Activated CD8-positive, alpha-beta memory T cell treated with anti-CD3 and anti-CD28 coated beads for 24 hours (primary cell): ENCODE measurements around the gene ZNF213.
A peak's percentile ranks its signal among the peaks of the same experiment; 100 is the strongest.

Experiments used
- DNase-seq: peaks from one replicate; pipeline ENCODE4 v3.0.0-alpha.2; 2020

Gene ZNF213

DNA sequence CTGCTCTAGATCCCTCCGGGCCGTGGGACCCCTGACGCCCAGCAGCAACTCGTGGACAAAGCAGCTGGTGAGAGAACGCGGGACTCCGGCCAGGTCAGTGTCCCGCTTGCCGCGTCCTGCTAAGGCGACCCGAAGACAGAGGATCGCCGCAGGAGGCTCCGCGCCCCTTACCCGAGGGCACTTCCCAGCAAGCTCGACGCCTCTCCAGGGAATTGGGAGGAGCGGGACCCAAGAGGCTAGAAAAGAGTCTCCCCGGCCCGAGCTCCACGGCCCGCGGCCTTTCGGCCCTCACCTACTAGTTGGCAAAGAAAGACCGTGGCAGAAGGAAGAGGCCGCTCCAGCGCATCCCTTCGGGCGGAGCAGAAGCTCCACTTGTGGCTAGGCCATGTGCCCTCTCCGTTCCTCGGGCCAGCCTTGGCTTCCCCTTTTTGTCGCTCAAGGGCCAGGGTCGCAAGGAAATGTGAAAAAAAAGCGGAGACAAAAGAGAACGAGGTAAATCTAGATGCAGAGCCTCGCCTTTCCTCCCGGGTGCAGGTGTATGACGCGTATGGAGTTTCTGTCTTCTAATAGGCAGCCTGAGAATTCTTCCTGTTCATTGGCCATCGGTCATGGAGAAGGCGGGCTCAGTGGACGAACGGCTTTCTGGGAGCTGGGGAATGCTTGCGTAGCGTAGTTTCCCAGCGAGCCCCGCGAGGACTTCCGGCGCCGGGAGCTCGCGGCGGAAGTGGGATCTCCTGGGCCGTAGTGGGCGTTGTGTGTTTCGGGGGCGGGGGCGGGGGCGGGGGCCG, at the start of gene ZNF213:
ZNF213 (plus strand) TSS at position 692 of the 788 bp plus-strand sequence. CDS start 2,252 bp downstream, outside the sequence.
- peak; percentile 91 for DNase-seq

DNA sequence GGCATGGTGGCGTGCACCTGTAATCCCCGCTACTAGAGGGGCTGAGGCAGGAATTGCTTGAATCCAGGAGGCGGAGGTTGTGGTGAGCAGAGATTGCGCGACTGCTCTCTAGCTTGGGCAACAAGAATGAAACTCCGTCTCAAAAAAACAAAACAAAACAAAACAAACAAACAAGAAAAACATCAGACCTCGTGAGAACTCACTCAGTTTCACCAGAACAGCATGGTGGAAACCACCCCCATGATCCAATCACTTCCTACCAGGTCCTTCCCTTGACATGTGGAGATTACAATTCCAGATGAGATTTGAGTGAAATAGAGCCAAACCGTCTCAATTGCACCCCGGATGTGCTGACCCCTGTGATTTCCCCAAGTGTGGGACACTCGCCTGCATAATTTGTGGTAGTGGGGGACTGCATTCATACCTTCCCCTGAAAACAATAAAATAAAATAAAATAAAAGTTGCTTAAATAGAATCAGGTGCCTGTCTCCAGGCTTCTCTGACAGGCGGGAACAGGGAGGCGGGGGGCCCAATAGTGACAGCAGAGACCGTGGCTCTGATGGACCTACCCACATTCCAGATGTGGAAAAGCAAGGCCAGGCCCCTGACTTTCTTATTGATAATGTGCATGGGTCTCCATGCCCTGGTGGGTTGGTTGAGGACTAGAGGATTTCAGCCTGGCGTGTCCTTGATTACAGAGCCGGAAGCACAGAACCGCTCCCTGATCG, 48.8 kb upstream of the ZNF213 start:
- no peak for DNase-seq

DNA sequence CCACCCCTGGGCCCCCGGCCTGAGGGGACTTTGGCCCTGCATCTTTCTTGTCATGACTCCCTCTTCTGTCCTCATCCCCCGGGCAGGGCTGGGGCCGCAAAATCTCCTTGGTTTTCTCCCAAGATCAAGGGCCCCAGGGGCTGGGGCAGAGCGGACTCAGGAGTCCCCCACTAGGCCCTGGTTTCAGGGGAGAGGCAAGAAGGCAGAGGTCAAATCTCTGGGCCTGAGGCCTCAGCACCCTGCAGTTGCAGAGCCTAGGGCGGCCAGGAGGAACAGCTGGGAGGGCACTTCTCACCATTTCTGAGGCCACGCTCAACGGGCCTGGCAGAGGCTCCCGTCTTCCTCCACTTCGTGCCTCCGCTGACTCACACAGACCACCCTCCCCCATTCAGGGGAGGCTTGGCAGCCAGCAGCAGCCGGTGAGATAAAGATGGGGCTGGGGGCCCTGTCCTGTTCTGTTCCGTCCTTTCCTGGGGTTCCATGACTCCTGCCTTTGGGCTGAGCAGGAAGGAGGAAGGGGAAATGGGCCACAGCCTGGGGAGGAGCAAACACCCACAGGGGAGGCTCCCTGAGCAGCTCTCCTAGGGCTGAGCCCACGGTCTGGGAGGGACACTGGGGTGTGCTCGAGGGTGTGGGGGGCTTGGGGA, 48.1 kb upstream of the ZNF213 start:
- no peak for DNase-seq

- DNase-seq: no peak
These were observed 47.3 kb upstream of the ZNF213 start for GRCh38 chr16:3087243-3088235.

- DNase-seq: no peak
These were observed 46.4 kb upstream of the ZNF213 start for GRCh38 chr16:3088450-3088849.

GRCh38 chr16:3088925-3089716, 45.7 kb upstream of the ZNF213 start:
- no peak for DNase-seq

GRCh38 chr16:3089717-3090592, 44.9 kb upstream of the ZNF213 start:
- no peak for DNase-seq

- DNase-seq: no peak
These were observed 43.3 kb upstream of the ZNF213 start for GRCh38 chr16:3091551-3091950.

GRCh38 chr16:3092501-3092941, 42.3 kb upstream of the ZNF213 start:
- DNase-seq: no peak

DNA sequence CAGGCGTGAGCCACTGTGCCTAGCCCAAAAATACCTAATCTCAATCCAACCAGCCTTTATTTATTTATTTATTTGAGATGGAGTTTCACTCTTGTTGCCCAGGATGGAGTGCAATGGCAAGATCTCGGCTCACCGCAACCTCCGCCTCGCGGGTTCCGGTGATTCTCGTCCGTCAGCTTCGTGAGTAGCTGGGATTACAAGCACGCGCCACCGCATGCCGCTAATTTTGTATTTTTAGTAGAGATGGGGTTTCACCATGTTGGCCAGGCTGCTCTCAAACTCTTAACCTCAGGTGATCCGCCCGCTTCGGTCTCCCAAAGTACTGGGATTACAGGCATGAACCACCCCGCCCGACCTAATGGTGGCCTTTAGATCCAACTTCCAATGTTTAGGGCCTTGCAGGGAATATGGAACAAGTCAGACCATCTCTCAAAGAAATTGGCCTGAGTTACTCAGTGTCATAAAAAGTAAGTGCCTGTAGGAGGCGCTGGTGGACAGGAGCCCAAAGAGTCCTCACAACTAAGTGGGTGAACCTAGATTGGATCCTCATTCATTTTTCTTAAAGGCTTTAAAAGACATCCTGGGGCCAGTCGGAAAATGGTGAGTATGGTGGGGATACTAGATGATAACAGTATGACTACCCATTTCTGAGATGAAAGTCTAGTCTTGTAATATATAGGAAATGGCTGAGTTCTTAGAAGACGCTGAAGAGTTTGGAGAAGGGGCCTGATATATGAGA, 40.4 kb upstream of the ZNF213 start:
- DNase-seq: peak; percentile 65

DNA sequence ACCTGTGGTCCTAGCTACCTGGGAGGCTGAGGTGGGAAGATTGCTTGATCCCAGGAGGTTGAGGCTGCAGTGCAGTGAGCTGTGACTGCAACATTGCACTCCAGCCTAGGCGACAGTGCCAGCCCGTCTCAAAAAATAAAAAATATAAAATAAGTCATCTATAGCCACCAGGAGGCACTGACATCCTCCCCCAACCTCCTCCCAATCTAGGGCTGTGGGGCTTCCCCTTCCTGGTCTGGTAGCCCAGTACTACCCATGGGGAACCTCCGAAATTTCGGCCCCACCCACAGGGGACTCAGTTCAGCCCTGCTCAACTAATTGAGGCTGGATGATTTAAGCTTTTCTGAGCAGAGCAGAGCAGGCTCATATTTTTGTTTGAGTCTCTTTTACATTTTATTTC, 39.0 kb upstream of the ZNF213 start:
- DNase-seq: peak; percentile 78

- DNase-seq: no peak
These were observed 38.5 kb upstream of the ZNF213 start for GRCh38 chr16:3096362-3096761.

DNA sequence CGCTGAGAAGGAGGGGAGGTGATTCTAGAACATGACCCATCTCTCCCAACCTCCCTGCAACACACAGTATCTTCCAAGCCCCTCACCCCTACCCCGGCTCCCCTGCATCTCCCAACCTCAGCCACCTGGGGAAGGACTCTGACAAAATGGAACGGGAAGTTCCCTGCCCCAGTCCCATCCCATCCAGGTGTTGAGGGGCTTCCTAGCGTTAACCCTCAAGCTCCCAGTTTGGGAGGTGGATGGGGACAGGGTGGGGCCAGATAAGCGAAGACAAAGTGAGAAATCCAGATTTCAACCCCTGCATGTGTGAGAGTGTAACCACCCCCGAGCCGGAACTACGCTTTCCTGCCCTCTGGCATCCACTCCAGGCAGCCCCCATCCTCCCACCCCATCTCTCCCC, 37.6 kb upstream of the ZNF213 start:
- DNase-seq: no peak

DNA sequence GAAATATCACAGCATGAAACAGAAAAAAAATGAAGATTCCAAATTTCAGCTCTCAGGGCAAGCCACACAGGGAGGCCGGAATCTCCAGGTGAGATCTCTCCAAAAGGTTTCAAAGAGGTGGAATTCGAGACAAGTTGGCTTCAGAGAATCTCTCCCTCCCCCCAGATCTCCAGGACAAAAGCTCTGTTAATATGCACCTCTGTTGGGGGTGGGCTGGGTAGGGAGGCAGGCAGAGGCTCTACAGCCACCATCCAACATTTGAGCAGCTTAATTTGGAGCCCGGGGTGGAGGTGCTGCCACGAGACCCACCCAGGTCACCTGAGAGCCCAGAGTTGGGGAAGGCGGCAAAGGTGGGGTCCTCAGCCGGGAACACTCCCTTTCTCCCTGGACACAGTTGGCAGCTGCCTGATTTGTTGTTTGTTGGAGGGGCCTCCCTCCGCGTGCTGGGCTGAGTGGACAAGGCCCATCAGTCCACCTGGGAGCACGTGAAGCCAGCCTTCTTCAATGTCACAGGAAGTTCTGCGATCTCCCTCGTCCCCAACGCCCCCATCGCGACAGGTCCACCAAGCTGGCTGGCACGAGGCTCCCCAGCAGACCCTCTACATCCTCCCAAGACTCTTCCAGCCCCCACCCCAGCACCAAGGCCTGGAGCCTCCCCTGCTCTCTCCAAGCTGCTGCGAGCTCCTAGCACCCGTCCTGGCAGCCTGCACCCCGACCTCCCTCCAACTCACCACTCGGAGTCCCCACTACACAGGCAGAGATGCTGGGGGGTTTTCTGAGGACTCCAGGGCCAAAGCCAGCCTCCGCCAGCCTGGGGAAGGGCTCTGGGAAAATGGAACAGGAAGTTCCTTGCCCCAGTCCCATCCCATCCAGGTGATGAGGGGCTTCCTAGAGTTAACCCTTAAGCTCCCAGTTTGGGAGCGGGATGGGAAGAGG, 36.1 kb upstream of the ZNF213 start, which contains the start of gene ZSCAN10:
ZSCAN10 (minus strand) TSS at position 836 of the 936 bp plus-strand sequence. CDS start 6,357 bp downstream, outside the sequence.
- no peak for DNase-seq

DNA sequence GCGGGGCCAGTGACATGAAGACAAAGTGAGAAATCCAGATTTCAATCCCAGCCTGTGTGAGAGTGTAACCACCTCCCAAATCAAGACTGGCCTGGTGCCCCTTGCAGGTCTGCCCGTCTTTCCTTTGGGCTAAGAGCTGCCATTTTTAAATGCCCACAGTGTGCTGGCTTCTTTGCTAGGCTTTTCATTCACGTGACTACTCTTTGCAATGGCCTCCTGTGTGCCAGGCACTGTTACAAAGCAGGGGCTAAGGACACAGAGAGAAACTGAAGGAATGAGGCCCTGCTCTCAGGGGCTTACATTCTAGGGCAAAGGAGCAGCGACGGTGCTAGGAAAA, 35.5 kb upstream of the ZNF213 start:
- DNase-seq: no peak

DNA sequence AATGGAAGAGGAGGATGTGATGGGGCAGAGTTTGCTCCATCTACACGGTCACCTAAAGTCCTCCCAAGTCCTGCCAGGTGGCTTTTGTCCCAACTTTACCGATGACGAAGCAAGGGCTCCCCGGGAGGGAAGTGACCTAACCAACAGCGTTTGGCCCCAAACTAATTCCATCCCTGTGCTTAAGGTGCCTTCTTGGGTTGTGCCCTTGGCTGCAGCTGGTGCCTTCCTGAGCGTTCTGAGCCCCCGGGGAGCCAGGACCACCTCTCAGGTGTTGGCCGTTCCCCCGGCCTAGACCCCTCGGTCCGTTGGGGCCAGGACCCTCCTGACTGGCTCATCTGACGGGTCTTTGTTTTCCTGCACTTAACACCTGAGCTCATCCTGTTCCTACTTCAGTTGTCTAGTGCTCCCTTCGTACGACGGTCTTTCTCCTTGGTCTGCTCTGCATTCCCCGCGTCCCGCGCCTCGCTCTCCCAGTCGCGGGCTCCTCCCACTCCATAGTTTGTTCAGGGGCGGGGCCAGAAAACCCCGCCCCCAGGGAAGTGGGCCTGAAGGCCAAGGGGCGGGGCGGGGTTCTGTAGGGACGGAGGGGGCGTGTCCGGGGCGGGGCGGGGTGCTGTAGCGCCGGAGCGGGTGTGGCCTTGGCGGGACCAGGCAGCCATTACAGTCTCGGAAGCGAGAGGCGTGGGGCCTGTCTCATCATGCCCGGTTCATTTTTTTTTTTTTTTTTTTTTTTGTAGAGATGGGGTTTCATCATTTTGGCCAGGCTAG, 34.9 kb upstream of the ZNF213 start:
- peak; percentile 94 for DNase-seq

DNA sequence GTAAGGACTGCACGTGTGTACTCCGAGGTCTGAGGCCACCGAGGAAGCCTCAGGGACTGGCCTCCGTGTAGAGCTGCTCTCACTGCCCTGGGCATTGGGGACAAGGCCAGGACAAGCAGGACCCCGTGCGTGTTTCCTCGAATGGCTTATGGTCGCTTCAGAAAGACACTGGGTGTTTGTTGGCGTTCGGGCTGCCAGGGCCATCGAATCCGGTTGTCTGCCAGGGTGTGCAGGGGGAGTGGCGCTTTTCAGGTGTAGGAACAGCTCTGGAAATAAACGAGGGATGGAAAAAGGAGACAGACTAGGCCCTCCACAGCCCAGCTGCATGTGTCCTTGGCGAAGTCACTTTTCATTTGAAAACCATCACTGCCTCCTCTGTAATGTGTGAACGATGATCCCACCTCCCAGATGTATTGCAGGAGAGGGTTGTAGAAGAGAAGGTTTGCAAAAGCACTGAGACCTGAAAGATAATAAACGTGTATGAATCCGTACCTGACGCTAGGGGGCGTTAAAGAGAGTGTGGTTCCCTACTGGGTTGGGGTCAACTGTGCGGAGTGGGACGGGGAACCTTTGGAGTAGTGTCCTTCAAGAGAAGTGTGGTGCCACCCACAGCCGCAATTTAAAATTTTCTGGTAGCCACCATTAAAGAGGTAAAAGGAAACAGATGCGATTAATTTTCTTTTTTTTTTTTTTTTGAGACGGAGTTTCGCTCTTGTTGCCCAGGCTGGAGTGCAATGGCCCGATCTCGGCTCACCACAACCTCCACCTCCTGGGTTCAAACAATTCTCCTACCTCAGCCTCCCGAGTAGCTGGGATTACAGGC, 33.6 kb upstream of the ZNF213 start:
- peak; percentile 67 for DNase-seq
